Right renal cortex interstitium (tissue), 3 donors: ENCODE results near the gene ADAMTS16. TPM values are rescaled to one million over a fixed set of nuclear protein-coding genes. Genes with fewer than 3 reads are reported as not detected.

ENCODE experiments used
- DNase-seq, 3 donors: peaks; one replicate each; pipeline ENCODE4 v3.0.0-alpha.2; 2013; ENCODE audit warnings: low read depth in 3 of 3, low spot score in 2 of 3
- polyA plus RNA-seq, 3 donors: library from polyadenylated mRNA; unstranded; fragments of 120-200 nt; gene quantifications; one replicate each; pipeline ENCODE4 v1.2.1, GENCODE V29; 2013; ENCODE audit not compliant: insufficient read length in 3 of 3

The ADAMTS16 gene
- polyA plus RNA-seq, 3 donors = 68.6 to 87.3 (median 80.7) TPM

GRCh38 chr5:5364932-5365331, 224.8 kb downstream of the ADAMTS16 start:
- DNase-seq = no peak

- DNase-seq = no peak
These were observed 227.6 kb downstream of the ADAMTS16 start for GRCh38 chr5:5367739-5368138.

- no peak for DNase-seq
These were observed 229.0 kb downstream of the ADAMTS16 start for GRCh38 chr5:5369051-5369605.
